Dermis lymphatic vessel endothelial cell (primary cell): ENCODE data around the gene CTTNBP2NL. TPM values are rescaled to one million over a fixed set of nuclear protein-coding genes. Genes with fewer than 3 reads are reported as not detected.

ENCODE experiments used
- total RNA-seq: library from RNA; depleted of rRNA; stranded (reverse); fragments of >200 nt; gene quantifications from 2 replicates; pipeline ENCODE4 v1.2.1, GENCODE V29; 2014

Gene CTTNBP2NL
- total RNA-seq: 18.6 TPM in 2 replicates

GRCh38 chr1:112395821-112396652, at the start of gene CTTNBP2NL:
Gene CTTNBP2NL, plus strand, starts transcription at chr1:112396214. Its CDS starts 19,952 bp downstream, at chr1:112416166.

GRCh38 chr1:112508278-112509004, 112.4 kb downstream of the CTTNBP2NL start, which contains the start of gene WNT2B:
Gene WNT2B, plus strand, starts transcription at chr1:112508965. Its CDS starts 298 bp downstream, at chr1:112509263.

Other genes with a start within 250 kb of the CTTNBP2NL start
- gene WNT2B, start 112.8 kb downstream of the CTTNBP2NL start, total RNA-seq: 1.0 and 1.1 TPM in 2 replicates
- gene ST7L, start 222.9 kb downstream of the CTTNBP2NL start, total RNA-seq: 12.6 and 18.2 TPM in 2 replicates
- 178 and 197 TPM in 2 replicates for gene CAPZA1, start 223.6 kb downstream of the CTTNBP2NL start, total RNA-seq